ENCODE data around the gene PHACTR3.

GRCh38 chr20:59774921-59775686, 170.8 kb downstream of the PHACTR3 start:
- TF ChIP-seq, protein P1, sequence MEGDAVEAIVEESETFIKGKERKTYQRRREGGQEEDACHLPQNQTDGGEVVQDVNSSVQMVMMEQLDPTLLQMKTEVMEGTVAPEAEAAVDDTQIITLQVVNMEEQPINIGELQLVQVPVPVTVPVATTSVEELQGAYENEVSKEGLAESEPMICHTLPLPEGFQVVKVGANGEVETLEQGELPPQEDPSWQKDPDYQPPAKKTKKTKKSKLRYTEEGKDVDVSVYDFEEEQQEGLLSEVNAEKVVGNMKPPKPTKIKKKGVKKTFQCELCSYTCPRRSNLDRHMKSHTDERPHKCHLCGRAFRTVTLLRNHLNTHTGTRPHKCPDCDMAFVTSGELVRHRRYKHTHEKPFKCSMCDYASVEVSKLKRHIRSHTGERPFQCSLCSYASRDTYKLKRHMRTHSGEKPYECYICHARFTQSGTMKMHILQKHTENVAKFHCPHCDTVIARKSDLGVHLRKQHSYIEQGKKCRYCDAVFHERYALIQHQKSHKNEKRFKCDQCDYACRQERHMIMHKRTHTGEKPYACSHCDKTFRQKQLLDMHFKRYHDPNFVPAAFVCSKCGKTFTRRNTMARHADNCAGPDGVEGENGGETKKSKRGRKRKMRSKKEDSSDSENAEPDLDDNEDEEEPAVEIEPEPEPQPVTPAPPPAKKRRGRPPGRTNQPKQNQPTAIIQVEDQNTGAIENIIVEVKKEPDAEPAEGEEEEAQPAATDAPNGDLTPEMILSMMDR (IDR thresholded peaks at IDR 0.05): no peak
- no peak for TF ChIP-seq POLR2A (IDR thresholded peaks at IDR 0.05)
